Measurements from ENCODE around the gene KCNH4.

KCNH4 gene

DNA sequence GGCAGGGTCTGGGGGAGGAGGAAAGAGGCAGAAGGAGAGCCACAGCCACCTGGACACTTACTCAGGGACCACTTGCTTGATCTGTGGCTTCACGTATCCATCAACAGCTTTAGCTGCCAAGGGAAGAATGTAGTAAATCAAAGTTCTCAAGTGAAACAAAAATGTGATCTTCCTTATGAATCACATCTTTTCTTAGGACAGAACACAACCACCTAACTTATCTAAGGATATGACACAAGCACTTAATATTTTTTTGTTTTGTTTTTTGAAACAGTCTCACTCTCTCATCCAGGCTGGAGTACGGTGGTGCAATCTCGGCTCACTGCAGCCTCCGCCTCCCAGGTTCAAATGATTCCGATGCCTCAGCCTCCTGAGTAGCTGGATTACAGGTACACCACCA, 21.8 kb upstream of the KCNH4 start:
- Mint-ChIP-seq H3K27me3 (no peaks in the 10 kb centered on the region), H3K27ac (peak overlapping the region; percentile 27), H3K9me3 (no peaks in the 10 kb centered on the region), H3K4me3 (no peak overlapping the region), H3K4me1 (ENCODE audit: low read depth) (peaks cover 19% of the 10 kb centered on the region), H3K36me3 (ENCODE audit: low read depth) (peaks cover 84% of the 10 kb centered on the region)
- intact Hi-C loops (cut with micrococcal nuclease) = no loop called here

DNA sequence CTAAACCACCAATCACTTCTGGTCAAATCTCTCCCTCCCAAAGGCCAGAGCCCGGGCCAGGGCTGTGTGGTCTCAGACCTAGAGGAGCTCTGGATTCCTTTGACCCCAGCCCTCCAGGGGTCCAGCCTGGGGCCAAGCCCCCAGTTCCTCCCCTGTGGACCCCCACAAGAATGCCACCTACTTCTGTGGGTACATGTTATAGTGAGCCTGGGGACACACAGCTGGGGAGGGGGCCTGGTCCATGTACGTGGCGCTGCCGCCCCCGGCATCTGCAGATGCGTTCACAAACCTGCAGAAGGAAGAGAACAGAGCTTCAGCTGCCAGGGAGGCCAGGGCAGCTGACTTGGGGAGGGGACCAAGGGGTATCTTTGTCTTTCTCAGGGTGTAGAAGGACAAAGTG, 21.2 kb upstream of the KCNH4 start:
- Mint-ChIP-seq H3K4me1 (ENCODE audit: low read depth) (peaks cover 25% of the 10 kb centered on the region), H3K36me3 (ENCODE audit: low read depth) (peaks cover 78% of the 10 kb centered on the region), H3K4me3 (no peak overlapping the region), H3K27ac (peak overlapping the region; percentile 27), H3K27me3 (no peaks in the 10 kb centered on the region), H3K9me3 (no peaks in the 10 kb centered on the region)
- intact Hi-C loops (cut with micrococcal nuclease) = no loop called here

DNA sequence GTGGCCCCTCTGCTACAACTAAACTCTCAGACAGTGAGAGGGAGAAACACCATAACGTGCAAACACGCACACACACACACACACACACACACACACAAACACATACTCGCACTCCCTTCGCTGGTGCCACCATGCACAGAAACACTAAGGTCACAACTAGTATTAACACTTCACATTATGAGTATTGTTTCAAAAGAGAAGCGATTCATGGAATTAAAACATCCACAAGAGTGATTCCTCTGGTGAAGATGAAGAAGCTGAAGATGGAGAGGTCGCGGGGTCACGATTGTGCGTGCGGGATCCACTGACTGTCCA, 20.5 kb upstream of the KCNH4 start:
- Mint-ChIP-seq H3K4me1 (ENCODE audit: low read depth) (peaks cover 26% of the 10 kb centered on the region), H3K27me3 (no peaks in the 10 kb centered on the region), H3K9me3 (no peaks in the 10 kb centered on the region), H3K27ac (peak overlapping the region; percentile 27), H3K4me3 (no peak overlapping the region), H3K36me3 (ENCODE audit: low read depth) (peaks cover 71% of the 10 kb centered on the region)
- intact Hi-C loops (cut with micrococcal nuclease) = no loop called here

DNA sequence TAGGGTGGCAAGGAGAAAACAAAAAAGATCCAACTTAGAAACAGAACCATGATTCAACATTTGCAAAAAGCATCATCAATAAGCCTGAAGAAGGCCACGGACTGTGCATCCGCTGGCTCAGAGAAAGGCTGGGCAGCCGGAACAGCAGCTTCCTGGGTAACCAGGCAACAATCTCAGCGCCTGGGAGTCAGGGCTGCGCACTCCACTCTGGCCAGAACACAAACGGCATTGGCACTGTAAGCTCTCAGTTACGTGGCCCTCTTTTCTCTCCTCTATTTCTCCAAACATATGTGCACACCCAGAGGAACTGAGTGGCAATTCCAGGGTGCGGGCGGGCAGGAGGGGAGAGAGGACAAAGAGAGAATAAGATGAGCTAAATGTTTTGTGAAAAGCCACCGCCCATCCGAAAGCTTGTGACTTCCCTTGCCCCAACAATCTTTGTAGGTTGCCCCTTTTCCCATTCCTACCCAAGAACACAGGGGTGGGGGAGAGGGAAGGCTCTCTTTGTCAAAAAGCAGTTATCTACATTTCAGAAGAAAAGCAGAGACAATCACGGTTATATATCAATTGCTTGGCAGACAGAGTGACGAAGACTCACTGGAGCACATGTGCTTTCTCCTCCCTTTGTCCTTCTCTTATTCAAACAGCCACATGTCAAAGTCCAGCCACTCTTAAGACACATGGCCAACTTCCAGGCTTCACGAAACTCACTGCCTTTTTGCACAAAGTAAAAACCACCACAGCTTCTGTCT, 19.9 kb upstream of the KCNH4 start:
- intact Hi-C loops (cut with micrococcal nuclease) = no loop called here
- H3K4me3 Mint-ChIP-seq = no peak overlapping the region
- no peaks in the 10 kb centered on the region for H3K27me3 Mint-ChIP-seq
- peaks cover 66% of the 10 kb centered on the region for H3K36me3 Mint-ChIP-seq (ENCODE audit: low read depth)
- peaks cover 22% of the 10 kb centered on the region for H3K4me1 Mint-ChIP-seq (ENCODE audit: low read depth)
- peak overlapping the region; percentile 93 for H3K27ac Mint-ChIP-seq
- no peaks in the 10 kb centered on the region for H3K9me3 Mint-ChIP-seq

DNA sequence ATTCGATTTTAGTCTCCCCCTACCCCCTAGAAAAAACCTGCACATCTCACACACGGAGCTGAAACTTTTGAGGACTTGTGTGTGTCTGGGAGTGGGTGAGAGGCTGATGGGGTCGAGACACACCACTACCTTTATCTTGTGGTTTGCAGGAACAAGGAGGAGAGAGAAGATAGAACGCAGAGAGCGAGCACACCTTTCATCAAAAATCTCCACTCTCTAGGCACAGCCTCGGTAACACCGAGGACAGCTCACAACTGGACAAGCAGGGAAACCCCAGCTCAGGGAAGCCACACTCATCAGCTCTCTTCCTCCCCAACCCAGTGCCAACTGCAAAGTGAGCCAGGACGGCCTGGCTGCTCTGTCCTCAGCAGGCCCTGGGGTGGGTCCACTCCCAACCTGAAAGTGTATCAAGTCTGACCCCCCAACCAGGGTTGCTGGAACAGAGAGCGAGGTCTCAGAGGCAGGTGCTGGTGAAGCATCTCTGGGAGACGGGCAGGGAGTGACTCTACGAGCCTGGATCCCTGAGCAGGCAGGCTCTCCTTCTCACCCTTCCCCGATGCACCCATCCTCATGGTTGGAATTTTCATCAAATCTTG, 18.6 kb upstream of the KCNH4 start:
- H3K36me3 Mint-ChIP-seq (ENCODE audit: low read depth) = peaks cover 53% of the 10 kb centered on the region
- H3K27me3 Mint-ChIP-seq = no peaks in the 10 kb centered on the region
- peaks cover 23% of the 10 kb centered on the region for H3K4me1 Mint-ChIP-seq (ENCODE audit: low read depth)
- H3K27ac Mint-ChIP-seq = peak overlapping the region; percentile 93
- no peak overlapping the region for H3K4me3 Mint-ChIP-seq
- intact Hi-C loops (cut with micrococcal nuclease) = loop anchor here (2.0 kb wide), 1 partner anchor 15 kb away; the partner anchor contains the start of gene HCRT
- H3K9me3 Mint-ChIP-seq = no peaks in the 10 kb centered on the region

DNA sequence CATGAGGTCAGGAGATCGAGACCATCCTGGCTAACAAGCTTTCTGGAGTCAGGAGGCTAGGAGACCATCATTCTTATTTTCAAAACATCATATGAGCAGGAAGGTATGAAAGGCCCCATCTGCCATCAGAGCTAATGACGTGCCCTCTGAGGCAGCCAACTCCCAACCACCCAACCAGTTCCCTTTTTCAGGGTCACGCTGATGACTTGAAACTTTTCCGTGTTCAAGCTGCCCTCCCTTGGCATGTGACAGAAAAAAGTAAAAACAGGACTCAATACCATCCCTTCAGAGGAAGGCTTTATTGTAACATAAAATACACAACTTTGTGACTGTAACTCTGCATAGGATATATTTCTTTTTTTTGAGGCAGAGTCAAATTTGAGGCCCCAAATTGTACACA, 18.0 kb upstream of the KCNH4 start:
- Mint-ChIP-seq H3K4me1 (ENCODE audit: low read depth) (peaks cover 29% of the 10 kb centered on the region), H3K4me3 (no peak overlapping the region), H3K27ac (peak overlapping the region; percentile 93), H3K27me3 (no peaks in the 10 kb centered on the region), H3K9me3 (no peaks in the 10 kb centered on the region), H3K36me3 (ENCODE audit: low read depth) (peaks cover 52% of the 10 kb centered on the region)
- intact Hi-C loops (cut with micrococcal nuclease) = loop anchor here (2.0 kb wide), 1 partner anchor 14 kb away; the partner anchor contains the start of gene HCRT

DNA sequence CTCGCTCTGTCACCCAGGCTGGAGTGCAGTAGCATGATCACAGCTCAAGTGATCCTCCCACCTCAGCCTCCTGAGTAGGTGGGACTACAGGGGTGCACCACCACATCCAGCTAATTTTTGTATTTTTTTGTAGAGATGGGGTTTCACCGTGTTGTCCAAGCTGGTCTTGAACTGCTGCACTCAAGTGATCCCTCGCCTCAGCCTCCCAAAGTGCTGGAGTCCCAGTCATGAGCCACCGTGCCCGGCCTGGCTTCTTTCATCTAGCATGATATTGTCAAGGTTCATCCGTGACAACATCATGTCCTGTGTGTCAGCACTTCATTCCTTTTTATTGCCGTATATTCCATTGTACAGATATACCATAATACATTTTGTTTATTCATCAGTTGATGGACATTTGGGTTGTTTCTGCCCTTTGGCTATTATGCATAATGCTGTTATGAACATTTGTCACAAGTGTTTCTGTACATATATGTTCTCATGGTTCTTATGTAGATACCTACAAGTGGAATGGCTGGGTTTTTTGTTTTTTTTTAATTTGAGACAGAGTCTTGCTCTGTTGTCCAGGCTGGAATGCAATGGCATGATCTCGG, 16.7 kb upstream of the KCNH4 start:
- Mint-ChIP-seq H3K27me3 (no peaks in the 10 kb centered on the region), H3K4me1 (ENCODE audit: low read depth) (peaks cover 41% of the 10 kb centered on the region), H3K27ac (peak overlapping the region; percentile 73), H3K4me3 (no peak overlapping the region), H3K9me3 (no peaks in the 10 kb centered on the region), H3K36me3 (ENCODE audit: low read depth) (peaks cover 47% of the 10 kb centered on the region)
- intact Hi-C loops (cut with micrococcal nuclease) = loop anchor here (2.0 kb wide), 1 partner anchor 13 kb away; the partner anchor contains the start of gene HCRT

DNA sequence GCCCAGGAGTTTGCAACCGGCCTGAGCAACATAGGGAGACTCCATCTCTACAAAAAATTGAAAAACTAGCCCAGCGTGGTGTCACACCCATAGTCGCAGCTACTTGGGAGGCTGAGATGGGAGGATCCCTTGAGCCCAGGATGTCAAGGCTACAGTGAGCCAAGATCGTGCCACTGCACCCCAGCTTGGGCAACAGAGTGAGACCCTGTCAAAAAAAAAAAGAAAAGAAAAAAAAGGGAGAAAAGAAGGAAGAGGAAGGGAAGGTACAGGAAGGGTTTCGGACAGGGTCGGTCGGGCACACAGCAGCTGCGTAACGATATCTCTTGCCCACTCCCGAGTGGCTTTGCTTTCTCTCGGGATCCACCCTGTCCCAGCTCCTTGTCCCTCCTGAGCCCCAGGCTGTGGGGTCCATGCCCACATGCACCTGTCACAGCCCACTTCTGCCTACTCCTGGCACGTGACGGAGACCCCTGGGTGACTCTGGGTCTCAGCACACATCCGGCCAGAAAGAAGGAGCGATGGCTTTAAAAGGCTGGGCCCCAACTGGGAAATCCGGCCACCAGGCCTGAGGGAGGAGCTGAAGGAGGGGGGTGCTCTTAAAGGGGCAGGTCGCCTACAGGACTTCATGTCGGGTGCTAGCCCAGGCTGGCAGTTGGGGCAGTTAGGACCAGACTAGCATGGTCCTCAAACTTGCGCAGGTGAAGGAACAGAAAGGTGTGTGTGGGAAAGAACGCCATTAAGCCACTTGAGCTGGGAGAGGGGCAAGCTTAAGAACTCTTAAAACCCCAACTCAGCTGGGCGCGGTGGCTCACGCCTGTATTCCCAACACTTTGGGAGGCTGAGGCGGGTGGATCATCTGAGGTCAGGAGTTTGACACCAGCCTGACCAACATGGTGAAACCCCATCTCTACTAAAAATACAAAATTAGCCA, 13.3 kb upstream of the KCNH4 start, which contains the start of gene GHDC:
TSS of gene GHDC (minus strand) at position 526 of the 931 bp plus-strand sequence. CDS start 913 bp downstream, outside the sequence.
- H3K27ac Mint-ChIP-seq = peak within 1 kb of the TSS; percentile 99
- intact Hi-C loops (cut with micrococcal nuclease) = no loop called here
- H3K4me1 Mint-ChIP-seq (ENCODE audit: low read depth) = peaks cover 53% of the 10 kb centered on the region
- H3K9me3 Mint-ChIP-seq = no peaks in the 10 kb centered on the region
- H3K27me3 Mint-ChIP-seq = no peaks in the 10 kb centered on the region
- peak within 1 kb of the TSS; percentile 93 for H3K4me3 Mint-ChIP-seq
- H3K36me3 Mint-ChIP-seq (ENCODE audit: low read depth) = peaks cover 44% of the 10 kb centered on the region

DNA sequence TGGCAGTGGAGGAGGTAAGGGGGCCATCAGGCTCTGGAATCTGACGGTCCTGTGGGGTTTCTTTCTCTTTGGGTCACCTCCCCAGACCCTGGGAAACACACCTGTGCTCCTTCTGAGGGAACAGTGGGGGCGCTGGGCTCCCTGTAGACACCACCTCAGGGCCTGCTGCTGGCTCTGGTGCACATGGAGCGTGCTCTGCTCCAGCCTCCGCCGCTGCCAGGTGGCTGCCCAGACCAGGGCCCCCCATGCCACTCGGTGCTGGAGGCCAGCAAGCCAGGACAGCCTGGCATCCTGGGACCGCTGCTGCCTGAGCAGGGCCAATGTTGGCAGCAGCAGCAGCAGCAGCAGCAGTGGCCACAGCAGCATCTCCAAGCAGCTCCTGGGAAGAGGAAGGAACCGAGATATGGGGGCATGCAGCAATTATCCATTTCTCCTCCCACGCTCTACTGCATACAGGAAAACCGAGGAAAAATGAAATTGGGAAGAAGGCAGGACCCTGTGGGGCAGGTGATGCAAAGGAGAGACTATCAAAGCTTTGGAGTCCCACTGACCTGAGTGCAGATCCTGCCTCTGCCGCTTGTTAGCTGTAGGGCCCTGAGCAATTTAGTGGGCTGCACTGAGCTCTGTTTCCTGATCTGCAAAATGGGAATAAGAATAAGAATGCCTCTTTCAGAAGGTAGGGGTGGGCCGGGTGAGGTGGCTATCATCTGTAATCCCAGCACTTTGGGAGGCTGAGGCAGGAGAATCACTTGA, 12.4 kb upstream of the KCNH4 start:
- Mint-ChIP-seq H3K27ac (peak overlapping the region; percentile 99), H3K9me3 (no peaks in the 10 kb centered on the region), H3K4me1 (ENCODE audit: low read depth) (peaks cover 55% of the 10 kb centered on the region), H3K36me3 (ENCODE audit: low read depth) (peaks cover 50% of the 10 kb centered on the region), H3K4me3 (peak overlapping the region; percentile 93), H3K27me3 (no peaks in the 10 kb centered on the region)
- intact Hi-C loops (cut with micrococcal nuclease) = no loop called here

DNA sequence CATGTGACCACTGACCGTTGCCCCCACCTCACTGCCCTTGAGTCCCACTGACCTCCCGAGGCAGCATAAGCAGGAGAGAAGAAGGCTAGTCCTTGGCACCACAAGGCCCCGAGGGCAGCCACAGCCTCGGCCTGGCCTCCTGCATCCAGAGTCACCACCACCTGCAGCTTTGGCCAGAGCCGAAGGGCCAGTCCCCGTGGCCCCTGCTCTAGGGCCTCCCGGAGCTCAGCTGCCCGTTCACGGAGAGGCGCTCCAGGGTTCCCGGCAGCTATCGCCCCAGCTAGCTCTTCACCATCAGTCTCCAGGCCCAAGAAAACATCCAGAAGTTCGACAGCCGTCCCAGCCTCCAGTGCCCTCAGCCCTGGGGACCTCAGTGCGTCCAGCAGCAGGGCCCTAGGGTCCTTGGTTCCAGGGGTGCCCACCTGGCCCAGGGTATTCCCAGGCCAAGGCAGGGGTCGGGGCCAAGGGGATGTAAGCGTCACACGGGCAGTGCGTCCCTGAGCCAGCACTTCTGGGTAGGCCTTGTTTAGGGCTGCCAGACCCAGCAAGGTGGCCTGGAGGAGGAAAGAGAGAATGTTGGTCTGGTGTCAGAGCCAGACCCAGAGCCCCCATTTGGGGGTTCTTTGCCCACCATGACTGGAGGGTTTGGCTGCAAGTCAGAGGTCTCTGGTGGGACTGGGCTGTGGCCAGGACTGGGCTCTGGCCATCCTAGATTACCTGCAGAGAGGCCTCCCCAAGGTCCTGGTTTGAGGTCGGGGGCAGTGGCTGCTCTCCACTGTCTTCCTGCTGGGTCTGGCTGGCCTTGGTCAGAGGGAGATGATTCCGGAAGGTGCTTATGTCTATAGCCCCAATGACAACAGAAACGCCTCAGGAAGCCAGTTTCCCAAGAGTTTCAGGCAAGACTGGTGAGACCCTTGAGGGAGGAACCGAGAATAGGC, 11.5 kb upstream of the KCNH4 start:
- H3K27ac Mint-ChIP-seq = peak overlapping the region; percentile 99
- H3K9me3 Mint-ChIP-seq = no peaks in the 10 kb centered on the region
- intact Hi-C loops (cut with micrococcal nuclease) = no loop called here
- H3K4me1 Mint-ChIP-seq (ENCODE audit: low read depth) = peaks cover 59% of the 10 kb centered on the region
- peak overlapping the region; percentile 93 for H3K4me3 Mint-ChIP-seq
- peaks cover 50% of the 10 kb centered on the region for H3K36me3 Mint-ChIP-seq (ENCODE audit: low read depth)
- H3K27me3 Mint-ChIP-seq = no peaks in the 10 kb centered on the region

DNA sequence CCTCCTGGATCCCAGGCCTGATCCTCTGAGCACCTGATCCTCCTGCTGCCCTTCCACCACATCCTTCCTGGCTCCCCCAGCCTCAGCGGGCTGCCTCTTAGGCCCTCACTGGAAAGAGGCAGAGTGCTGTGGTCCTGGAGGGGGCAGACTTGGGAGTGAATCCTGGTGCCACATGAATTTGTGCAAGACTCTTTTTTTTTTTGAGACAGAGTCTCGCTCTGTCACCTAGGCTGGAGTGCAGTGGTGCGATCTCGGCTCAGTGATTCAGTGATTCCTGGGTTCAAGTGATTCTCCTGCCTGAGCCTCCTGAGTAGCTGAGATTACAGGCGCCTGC, 10.3 kb upstream of the KCNH4 start:
- Mint-ChIP-seq H3K4me1 (ENCODE audit: low read depth) (peaks cover 65% of the 10 kb centered on the region), H3K4me3 (no peak overlapping the region), H3K27me3 (no peaks in the 10 kb centered on the region), H3K27ac (no peak overlapping the region), H3K36me3 (ENCODE audit: low read depth) (peaks cover 50% of the 10 kb centered on the region), H3K9me3 (no peaks in the 10 kb centered on the region)
- intact Hi-C loops (cut with micrococcal nuclease) = no loop called here

DNA sequence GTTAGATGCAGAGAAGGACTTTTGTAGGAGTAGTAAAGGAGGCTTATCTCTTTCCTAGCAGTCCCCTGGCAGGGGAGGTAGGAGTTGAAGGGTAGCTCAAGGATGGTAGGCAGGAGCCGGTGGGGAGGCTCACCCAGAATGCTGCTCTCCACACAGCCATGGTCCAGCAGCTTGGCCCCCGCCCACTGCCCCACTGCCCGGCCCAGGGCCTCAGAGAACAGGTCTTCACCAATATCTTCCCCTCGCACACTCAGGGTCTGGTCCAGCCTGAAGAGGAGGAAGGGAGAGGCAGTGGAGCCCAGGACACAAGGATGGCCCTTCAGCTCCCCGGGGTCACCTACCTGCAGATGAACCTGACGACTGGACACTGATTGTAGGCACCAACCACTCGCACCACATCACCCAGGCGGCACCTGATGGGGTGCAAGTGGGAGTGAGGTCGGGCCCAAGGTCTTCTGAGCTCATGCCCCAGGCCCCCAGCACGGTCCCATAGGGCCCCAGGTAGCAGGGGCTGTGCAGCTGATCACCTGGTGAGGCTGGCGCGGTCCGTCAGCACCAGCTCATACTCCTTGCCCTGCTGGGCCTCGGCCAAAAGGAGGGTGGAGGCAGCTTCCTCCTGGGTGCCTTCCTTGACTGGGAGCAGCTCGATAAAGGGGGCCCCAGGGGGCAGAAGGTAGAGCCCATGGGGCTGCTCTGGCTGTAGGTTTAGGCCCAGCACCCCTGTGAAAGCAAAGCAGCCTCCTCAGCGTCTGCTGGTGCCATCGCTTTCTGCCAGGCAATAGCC, 9.7 kb upstream of the KCNH4 start:
- H3K27me3 Mint-ChIP-seq = no peaks in the 10 kb centered on the region
- H3K9me3 Mint-ChIP-seq = no peaks in the 10 kb centered on the region
- no peak overlapping the region for H3K27ac Mint-ChIP-seq
- peaks cover 71% of the 10 kb centered on the region for H3K4me1 Mint-ChIP-seq (ENCODE audit: low read depth)
- H3K36me3 Mint-ChIP-seq (ENCODE audit: low read depth) = peaks cover 50% of the 10 kb centered on the region
- no peak overlapping the region for H3K4me3 Mint-ChIP-seq
- intact Hi-C loops (cut with micrococcal nuclease) = no loop called here

Data from dendritic cell treated with granulocyte-macrophage colony-stimulating factor and Interleukin-4, amounts not matched to agents 40 ng/mL and 50 ng/mL, for 4 days (primary cell).